ENCODE results near the gene SPRR5.

The SPRR5 gene

GRCh38 chr1:152951711-152952110 lies 4.7 kb downstream of the SPRR5 start:
- DNase-seq: no peak

GRCh38 chr1:152953761-152954160 lies 6.8 kb downstream of the SPRR5 start:
- no peak for DNase-seq

GRCh38 chr1:152954436-152954835 lies 7.4 kb downstream of the SPRR5 start:
- no peak for DNase-seq

- DNase-seq: no peak
These were observed 10.6 kb downstream of the SPRR5 start for GRCh38 chr1:152957561-152957960.

GRCh38 chr1:152959273-152959672 lies 12.3 kb downstream of the SPRR5 start:
- no peak for DNase-seq

GRCh38 chr1:152959801-152960451 lies 12.9 kb downstream of the SPRR5 start:
- no peak for DNase-seq

- no peak for DNase-seq
These were observed 13.5 kb downstream of the SPRR5 start for GRCh38 chr1:152960452-152961044.

GRCh38 chr1:152961226-152961891 lies 14.4 kb downstream of the SPRR5 start:
- DNase-seq: no peak

- DNase-seq: no peak
These were observed 15.9 kb downstream of the SPRR5 start for GRCh38 chr1:152962876-152963415.

GRCh38 chr1:152964536-152964935 lies 17.5 kb downstream of the SPRR5 start:
- DNase-seq: no peak

GRCh38 chr1:152965853-152966252 lies 18.8 kb downstream of the SPRR5 start:
- DNase-seq: no peak

GRCh38 chr1:152967201-152967600 lies 20.2 kb downstream of the SPRR5 start:
- no peak for DNase-seq

- DNase-seq: no peak
These were observed 21.2 kb downstream of the SPRR5 start for GRCh38 chr1:152968248-152968647.

- DNase-seq: no peak
These were observed 22.0 kb downstream of the SPRR5 start for GRCh38 chr1:152969036-152969435.

GRCh38 chr1:152970495-152970894 lies 23.5 kb downstream of the SPRR5 start, which contains the start of gene SPRR4:
Gene SPRR4 (plus strand): TSS chr1:152970648. CDS start chr1:152971891, 1,243 bp downstream.
- no peak for DNase-seq

- no peak for DNase-seq
These were observed 25.3 kb downstream of the SPRR5 start for GRCh38 chr1:152972196-152972886.

- DNase-seq: no peak
These were observed 29.7 kb downstream of the SPRR5 start for GRCh38 chr1:152976688-152977087.

GRCh38 chr1:152977614-152978013 lies 30.6 kb downstream of the SPRR5 start:
- DNase-seq: no peak

GRCh38 chr1:152980676-152981075 lies 33.7 kb downstream of the SPRR5 start:
- DNase-seq: no peak

GRCh38 chr1:152981146-152981871 lies 34.3 kb downstream of the SPRR5 start:
- DNase-seq: no peak

GRCh38 chr1:152982076-152982475 lies 35.1 kb downstream of the SPRR5 start:
- no peak for DNase-seq

- DNase-seq: no peak
These were observed 36.2 kb downstream of the SPRR5 start for GRCh38 chr1:152983234-152983633.

- DNase-seq: no peak
These were observed 36.7 kb downstream of the SPRR5 start, which contains the start of gene SPRR1A for GRCh38 chr1:152983743-152984142. Gene SPRR1A (plus strand): TSS chr1:152984081. CDS start chr1:152985231, 1,150 bp downstream.
